ENCODE results near the gene CRTC1.

DNA sequence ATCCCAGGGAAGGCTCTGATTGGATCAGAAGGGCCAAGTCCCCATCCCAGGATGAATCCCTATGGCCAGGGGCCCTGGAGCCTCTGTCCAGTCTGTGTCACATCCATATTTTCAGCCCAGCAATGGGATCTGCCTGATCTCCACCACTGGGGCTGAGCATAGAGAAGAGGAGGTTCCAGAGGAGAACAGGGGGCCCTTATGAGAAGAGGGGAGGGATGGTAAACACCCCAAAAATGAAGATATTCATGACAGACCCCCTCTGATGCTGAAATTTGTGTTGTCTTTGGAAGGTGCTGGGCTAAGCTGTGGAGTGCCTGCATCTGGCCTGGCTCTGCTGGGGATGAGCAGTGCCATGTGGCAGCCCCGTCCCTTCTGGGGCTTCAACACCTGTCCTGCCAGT is 32.2 kb upstream of the CRTC1 start:
- TF ChIP-seq, protein P1, sequence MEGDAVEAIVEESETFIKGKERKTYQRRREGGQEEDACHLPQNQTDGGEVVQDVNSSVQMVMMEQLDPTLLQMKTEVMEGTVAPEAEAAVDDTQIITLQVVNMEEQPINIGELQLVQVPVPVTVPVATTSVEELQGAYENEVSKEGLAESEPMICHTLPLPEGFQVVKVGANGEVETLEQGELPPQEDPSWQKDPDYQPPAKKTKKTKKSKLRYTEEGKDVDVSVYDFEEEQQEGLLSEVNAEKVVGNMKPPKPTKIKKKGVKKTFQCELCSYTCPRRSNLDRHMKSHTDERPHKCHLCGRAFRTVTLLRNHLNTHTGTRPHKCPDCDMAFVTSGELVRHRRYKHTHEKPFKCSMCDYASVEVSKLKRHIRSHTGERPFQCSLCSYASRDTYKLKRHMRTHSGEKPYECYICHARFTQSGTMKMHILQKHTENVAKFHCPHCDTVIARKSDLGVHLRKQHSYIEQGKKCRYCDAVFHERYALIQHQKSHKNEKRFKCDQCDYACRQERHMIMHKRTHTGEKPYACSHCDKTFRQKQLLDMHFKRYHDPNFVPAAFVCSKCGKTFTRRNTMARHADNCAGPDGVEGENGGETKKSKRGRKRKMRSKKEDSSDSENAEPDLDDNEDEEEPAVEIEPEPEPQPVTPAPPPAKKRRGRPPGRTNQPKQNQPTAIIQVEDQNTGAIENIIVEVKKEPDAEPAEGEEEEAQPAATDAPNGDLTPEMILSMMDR (IDR thresholded peaks at IDR 0.05) = no peak
- TF ChIP-seq EP300 (IDR thresholded peaks at IDR 0.05) = no peak

Measured in gastroesophageal sphincter (tissue), 3 donors.